Sigmoid colon (tissue), 7 donors: ENCODE data around the gene RAD23B. TPM values are rescaled to one million over a fixed set of nuclear protein-coding genes. Genes with fewer than 3 reads are reported as not detected.

ENCODE experiments used
- DNase-seq: peaks from one replicate; pipeline ENCODE4 v3.0.0-alpha.2; 2019
- H3K27ac ChIP-seq, 4 donors: fragments of 200-600 bp; sonication (generic); one replicate each; pipeline ENCODE4 v1.5.1; 2016 to 2019; ENCODE audit warnings: mild to moderate bottlenecking in 1 of 4
- H3K27me3 ChIP-seq, 3 donors: fragments of 200-600 bp; sonication (generic); one replicate each; pipeline ENCODE4 v1.5.1; 2019; ENCODE audit warnings: mild to moderate bottlenecking in 1 of 3
- H3K36me3 ChIP-seq, 4 donors: fragments of 200-600 bp; sonication (generic); one replicate each; pipeline ENCODE4 v1.5.1; 2016 to 2019
- H3K4me1 ChIP-seq, 4 donors: fragments of 200-600 bp; sonication (generic); one replicate each; pipeline ENCODE4 v1.5.1; 2017 to 2019
- H3K4me3 ChIP-seq, 4 donors: fragments of 200-600 bp; sonication (generic); one replicate each; pipeline ENCODE4 v1.5.1; 2017 to 2019; ENCODE audit warnings: mild to moderate bottlenecking in 2 of 4, moderate library complexity in 1 of 4
- H3K9me3 ChIP-seq, 4 donors: fragments of 200-600 bp in 3 of 4; sonication (generic) in 3 of 4; one replicate each; pipeline versions ENCODE4 v1.5.1 to v1.6.1; 2013 to 2019
- EP300 ChIP-seq, 4 donors: sonication (generic); formaldehyde crosslinking; IDR thresholded peaks; one replicate each; pipeline ENCODE4 v1.6.1; 2017; ENCODE audit warnings: antibody characterized with exemption in 4 of 4
- POLR2A ChIP-seq, 2 donors: fragments of 450-650 bp; IDR thresholded peaks; one replicate each; pipeline ENCODE4 v1.6.1; 2016; ENCODE audit warnings: antibody characterized with exemption in 2 of 2, mild to moderate bottlenecking in 2 of 2, moderate library complexity in 2 of 2
- POLR2AphosphoS5 ChIP-seq, 4 donors: sonication (generic); formaldehyde crosslinking; IDR thresholded peaks; one replicate each; pipeline ENCODE4 v1.6.1; 2017; ENCODE audit warnings: antibody characterized with exemption in 4 of 4
- WGBS, 2 donors: extraction: QIAGEN DNeasy Blood & Tissue Kit; methylation state at CpG; one replicate each; pipeline ENCODE4 v1.1.7; 2013; 5-methylcytosine and 5-hydroxymethylcytosine counted together
- intact Hi-C: fragments of 100-400 bp; cut with DNase I; formaldehyde crosslinking; loops from one replicate; pipeline ENCODE4 v1.15.1; 2023
- polyA plus RNA-seq, 3 donors: library from polyadenylated mRNA; stranded (reverse); fragments of 200-250 nt; gene quantifications; one replicate each; pipeline ENCODE4 v1.2.3, GENCODE V29; 2013
- total RNA-seq, 4 donors: library from RNA; depleted of rRNA; stranded (reverse); fragments of >200 nt; gene quantifications; one replicate each; pipeline ENCODE4 v1.1.0, GENCODE V29; 2016
- TF ChIP-seq, protein P1 (sequence below), 4 experiments: fragments of 450-650 bp in 3 of 4; fragments of 200-600 bp in 1 of 4; IDR thresholded peaks; one replicate each; pipeline ENCODE4 v1.5.1; 2016 to 2019; ENCODE audit warnings: antibody characterized with exemption in 4 of 4, mild to moderate bottlenecking in 3 of 4, moderate library complexity in 2 of 4
- donor health status: healthy with polysubstance abuse.
- donor health status: Bipolar disorder and iron deficiency.
- donor health status: healthy.

Gene RAD23B
- total and polyA plus RNA-seq, 7 donors, result 58.3 to 74.3 (median 62.4) TPM

DNA sequence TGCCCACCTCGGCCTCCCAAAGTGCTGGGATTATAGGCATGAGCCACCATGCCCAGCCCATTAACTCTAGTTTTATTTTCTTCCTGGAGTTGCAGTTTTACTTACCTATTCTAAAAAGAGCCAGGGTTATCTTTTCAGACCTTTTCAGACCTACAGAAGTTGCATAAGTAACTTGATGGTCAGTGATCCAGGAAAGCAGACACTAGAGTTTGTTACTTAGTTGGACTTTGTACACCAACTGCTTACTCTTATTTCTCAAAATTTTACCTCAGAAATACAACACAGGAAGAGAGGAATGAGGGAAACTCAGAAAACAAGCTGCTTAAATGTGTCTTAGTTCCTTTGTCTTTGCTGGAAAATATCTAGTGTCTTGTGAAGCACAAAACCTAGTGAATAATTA lies 25.4 kb downstream of the RAD23B start:
- TF ChIP-seq POLR2A (IDR thresholded peaks at IDR 0.05), result no peak
- TF ChIP-seq, protein P1, sequence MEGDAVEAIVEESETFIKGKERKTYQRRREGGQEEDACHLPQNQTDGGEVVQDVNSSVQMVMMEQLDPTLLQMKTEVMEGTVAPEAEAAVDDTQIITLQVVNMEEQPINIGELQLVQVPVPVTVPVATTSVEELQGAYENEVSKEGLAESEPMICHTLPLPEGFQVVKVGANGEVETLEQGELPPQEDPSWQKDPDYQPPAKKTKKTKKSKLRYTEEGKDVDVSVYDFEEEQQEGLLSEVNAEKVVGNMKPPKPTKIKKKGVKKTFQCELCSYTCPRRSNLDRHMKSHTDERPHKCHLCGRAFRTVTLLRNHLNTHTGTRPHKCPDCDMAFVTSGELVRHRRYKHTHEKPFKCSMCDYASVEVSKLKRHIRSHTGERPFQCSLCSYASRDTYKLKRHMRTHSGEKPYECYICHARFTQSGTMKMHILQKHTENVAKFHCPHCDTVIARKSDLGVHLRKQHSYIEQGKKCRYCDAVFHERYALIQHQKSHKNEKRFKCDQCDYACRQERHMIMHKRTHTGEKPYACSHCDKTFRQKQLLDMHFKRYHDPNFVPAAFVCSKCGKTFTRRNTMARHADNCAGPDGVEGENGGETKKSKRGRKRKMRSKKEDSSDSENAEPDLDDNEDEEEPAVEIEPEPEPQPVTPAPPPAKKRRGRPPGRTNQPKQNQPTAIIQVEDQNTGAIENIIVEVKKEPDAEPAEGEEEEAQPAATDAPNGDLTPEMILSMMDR (IDR thresholded peaks at IDR 0.05), result no peak
- TF ChIP-seq POLR2AphosphoS5 (IDR thresholded peaks at IDR 0.05), result no peak
- 0% methylated on average over 1 of the region's 1 CpG for WGBS, 2 donors
- Histone ChIP-seq H3K36me3 (peaks cover 11 to 74% (median 28%) of the 10 kb centered on the region in 4 donors), H3K27me3 (no peaks in the 10 kb centered on the region), H3K27ac (no peak overlapping the region), H3K9me3 (no peaks in the 10 kb centered on the region), H3K4me1 (peaks cover 0 to 10% (median 2%) of the 10 kb centered on the region in 4 donors), H3K4me3 (no peak overlapping the region)
- DNase-seq, result no peak
- intact Hi-C loops, result no loop called here

DNA sequence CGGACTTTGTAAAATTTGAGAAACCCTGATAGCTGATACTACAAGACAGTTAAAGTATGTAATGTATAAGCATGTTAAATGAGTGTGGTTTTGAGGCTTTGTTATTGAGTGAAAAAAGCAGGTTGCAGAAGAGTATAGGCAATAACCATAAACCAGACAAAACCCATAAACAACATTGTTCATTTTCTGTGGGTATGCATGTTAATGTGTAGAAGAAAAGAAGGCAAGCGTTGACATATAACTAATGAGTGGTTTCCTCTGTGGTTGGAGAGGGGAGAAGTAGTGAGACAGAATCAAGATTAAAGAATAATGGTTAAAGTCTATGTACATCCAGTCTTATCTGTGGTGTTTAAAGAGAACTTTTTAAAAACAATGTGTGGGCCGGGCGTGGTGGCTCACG lies 26.2 kb downstream of the RAD23B start:
- peaks cover 0 to 10% (median 2%) of the 10 kb centered on the region in 4 donors for H3K4me1 ChIP-seq
- H3K27ac ChIP-seq, result no peak overlapping the region
- intact Hi-C loops, result no loop called here
- peaks cover 11 to 72% (median 30%) of the 10 kb centered on the region in 4 donors for H3K36me3 ChIP-seq
- no peak overlapping the region for H3K4me3 ChIP-seq
- 67 to 88% methylated on average over 5 of the region's 5 CpGs for WGBS, 2 donors
- TF ChIP-seq EP300 (IDR thresholded peaks at IDR 0.05), result no peak
- TF ChIP-seq, protein P1 (IDR thresholded peaks at IDR 0.05), result no peak
- no peak for TF ChIP-seq POLR2AphosphoS5 (IDR thresholded peaks at IDR 0.05)
- TF ChIP-seq POLR2A (IDR thresholded peaks at IDR 0.05), result no peak
- no peak for DNase-seq
- no peaks in the 10 kb centered on the region for H3K27me3 ChIP-seq
- no peaks in the 10 kb centered on the region for H3K9me3 ChIP-seq

DNA sequence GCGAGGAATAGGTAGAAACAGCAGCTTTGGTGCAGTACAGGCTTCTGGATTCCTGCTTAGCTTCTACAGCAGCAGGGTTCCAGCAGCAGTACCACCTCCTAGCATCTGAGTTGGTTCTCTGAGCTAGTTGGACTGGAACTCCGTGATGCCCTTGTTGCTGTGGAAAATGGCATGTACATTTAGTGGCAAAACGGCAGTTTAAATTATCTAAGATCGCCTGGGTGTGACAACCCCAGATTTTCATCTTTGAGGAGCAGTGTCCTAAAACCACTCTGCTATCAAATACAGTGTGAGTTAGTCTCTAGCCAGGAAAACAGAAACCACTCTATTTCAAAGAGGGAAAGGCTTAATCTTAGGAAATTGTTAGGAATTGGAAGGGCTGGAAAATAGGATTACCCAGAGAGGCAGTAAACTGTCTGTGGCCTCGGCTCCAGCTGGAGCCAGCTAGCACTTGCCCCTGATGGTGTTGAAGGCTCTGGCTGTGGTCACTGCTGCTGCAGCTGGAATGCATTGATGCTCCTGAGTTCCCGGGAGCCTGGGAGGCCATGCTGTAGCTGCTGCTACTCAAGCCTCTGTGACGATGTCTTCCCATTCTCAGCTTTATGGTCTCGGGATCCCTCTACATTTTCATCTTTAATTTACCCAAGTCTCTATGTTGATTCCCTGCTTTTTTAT lies 29.4 kb downstream of the RAD23B start:
- Histone ChIP-seq H3K4me1 (peaks cover 0 to 17% (median 2%) of the 10 kb centered on the region in 4 donors), H3K27me3 (no peaks in the 10 kb centered on the region), H3K4me3 (no peak overlapping the region), H3K9me3 (no peaks in the 10 kb centered on the region), H3K27ac (no peak overlapping the region), H3K36me3 (peaks cover 4 to 64% (median 18%) of the 10 kb centered on the region in 4 donors)
- no peak for DNase-seq
- intact Hi-C loops, result no loop called here
- WGBS, 2 donors, result 81 to 87% methylated on average over 8 of the region's 8 CpGs
- TF ChIP-seq EP300 (IDR thresholded peaks at IDR 0.05), result no peak
- TF ChIP-seq POLR2AphosphoS5 (IDR thresholded peaks at IDR 0.05), result no peak

DNA sequence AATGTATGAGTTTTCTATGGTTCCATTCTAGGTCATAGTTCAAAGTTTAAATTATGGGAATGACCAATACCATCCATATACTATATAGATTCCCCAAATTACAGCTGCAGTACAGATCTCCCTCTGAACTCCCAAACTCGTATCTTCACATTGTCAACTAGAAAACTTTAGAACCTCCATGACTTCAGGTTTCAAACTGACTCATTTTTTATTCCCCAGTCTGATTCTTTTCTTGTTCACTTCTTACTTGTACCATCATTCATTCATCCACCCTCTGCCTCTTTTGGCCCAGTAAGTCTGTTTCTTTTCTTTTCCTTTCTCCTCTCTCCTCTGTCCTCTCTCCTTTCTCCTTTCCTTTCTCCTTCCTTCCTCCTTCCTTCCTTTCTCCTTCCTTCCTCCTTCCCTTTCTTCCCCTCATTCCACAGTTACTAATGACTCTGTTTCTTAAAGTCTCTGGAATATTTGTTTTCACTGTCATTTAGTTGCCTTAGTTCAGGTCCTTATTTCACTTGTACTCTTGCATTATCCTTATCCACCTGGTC lies 30.5 kb downstream of the RAD23B start:
- Histone ChIP-seq H3K27me3 (no peaks in the 10 kb centered on the region), H3K27ac (no peak overlapping the region), H3K4me3 (no peak overlapping the region), H3K36me3 (peaks cover 4 to 60% (median 13%) of the 10 kb centered on the region in 4 donors), H3K9me3 (no peaks in the 10 kb centered on the region), H3K4me1 (peaks cover 0 to 17% (median 2%) of the 10 kb centered on the region in 4 donors)
- TF ChIP-seq POLR2A (IDR thresholded peaks at IDR 0.05) (no peak), POLR2AphosphoS5 (IDR thresholded peaks at IDR 0.05) (no peak), EP300 (IDR thresholded peaks at IDR 0.05) (no peak)
- TF ChIP-seq, protein P1 (IDR thresholded peaks at IDR 0.05), result no peak
- DNase-seq, result no peak
- WGBS, 2 donors, result 80 to 84% methylated on average over 1 of the region's 1 CpG
- intact Hi-C loops, result no loop called here

DNA sequence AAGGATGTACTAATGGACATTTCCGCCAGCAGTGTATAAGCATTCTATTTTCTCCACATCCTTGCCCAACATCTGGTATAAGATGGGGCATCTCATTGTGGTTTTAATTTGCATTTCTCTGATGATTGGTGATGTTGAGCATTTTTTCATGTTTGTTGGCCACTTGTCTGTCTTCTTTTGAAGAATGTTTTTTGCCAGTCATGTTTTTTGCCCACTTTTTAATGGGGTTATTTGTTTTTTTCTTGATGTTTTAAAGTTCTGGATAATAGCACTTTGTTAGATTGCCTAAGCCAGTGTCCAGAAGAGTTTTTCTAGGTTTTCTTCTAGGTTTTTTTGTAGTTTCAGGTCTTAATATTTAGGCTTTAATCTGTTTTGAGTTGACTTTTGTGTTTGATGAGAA lies 31.7 kb downstream of the RAD23B start:
- Histone ChIP-seq H3K4me1 (peaks cover 0 to 17% (median 4%) of the 10 kb centered on the region in 4 donors), H3K4me3 (no peak overlapping the region), H3K36me3 (peaks cover 4 to 61% (median 14%) of the 10 kb centered on the region in 4 donors), H3K27ac (no peak overlapping the region), H3K9me3 (no peaks in the 10 kb centered on the region), H3K27me3 (no peaks in the 10 kb centered on the region)
- DNase-seq, result no peak
- intact Hi-C loops, result no loop called here
- 96 to 98% methylated on average over 1 of the region's 1 CpG for WGBS, 2 donors
- TF ChIP-seq EP300 (IDR thresholded peaks at IDR 0.05) (no peak), POLR2AphosphoS5 (IDR thresholded peaks at IDR 0.05) (no peak), POLR2A (IDR thresholded peaks at IDR 0.05) (no peak)
- TF ChIP-seq, protein P1 (IDR thresholded peaks at IDR 0.05), result no peak
